ENCODE results near the gene TSPAN9.

Gene TSPAN9

DNA sequence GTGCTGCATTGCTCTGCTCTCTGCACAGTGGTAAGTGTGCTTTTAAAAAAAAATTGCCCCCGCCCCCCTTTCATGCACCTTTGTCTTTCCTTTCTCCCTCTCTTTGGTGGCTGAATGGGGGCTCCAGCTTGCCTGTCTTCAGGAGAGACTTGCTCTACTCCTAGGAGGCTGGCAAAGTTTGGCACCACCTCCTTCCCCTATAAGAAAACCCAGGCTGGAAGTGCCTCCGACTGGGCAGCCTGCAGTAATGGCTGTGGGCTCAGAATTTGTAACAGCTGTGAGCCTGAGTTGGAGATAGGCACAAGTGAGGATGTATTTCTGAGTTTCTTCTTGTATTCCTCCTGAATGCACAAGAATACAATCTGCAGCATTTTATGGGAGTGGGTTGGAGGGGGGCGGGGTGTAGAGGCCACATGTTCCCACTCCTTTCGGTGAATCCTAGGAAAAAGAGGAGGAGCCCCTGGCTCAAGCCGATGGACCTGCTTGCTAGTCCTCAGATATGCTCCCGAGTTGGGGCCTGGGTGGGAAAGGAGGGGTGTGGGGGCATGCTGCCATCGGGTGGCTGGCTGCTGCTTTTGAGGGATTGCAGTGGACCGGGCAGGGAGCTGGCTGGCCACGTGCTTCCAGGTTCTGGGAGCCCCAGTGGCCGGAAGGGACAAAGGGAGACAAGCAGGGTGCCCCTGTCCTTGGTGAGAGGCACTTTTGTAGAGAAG is 124.3 kb downstream of the TSPAN9 start:
- TF ChIP-seq, protein P1, sequence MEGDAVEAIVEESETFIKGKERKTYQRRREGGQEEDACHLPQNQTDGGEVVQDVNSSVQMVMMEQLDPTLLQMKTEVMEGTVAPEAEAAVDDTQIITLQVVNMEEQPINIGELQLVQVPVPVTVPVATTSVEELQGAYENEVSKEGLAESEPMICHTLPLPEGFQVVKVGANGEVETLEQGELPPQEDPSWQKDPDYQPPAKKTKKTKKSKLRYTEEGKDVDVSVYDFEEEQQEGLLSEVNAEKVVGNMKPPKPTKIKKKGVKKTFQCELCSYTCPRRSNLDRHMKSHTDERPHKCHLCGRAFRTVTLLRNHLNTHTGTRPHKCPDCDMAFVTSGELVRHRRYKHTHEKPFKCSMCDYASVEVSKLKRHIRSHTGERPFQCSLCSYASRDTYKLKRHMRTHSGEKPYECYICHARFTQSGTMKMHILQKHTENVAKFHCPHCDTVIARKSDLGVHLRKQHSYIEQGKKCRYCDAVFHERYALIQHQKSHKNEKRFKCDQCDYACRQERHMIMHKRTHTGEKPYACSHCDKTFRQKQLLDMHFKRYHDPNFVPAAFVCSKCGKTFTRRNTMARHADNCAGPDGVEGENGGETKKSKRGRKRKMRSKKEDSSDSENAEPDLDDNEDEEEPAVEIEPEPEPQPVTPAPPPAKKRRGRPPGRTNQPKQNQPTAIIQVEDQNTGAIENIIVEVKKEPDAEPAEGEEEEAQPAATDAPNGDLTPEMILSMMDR (IDR thresholded peaks at IDR 0.05; ENCODE audit: insufficient read depth, low read length): no peak
- TF ChIP-seq SPI1 (IDR thresholded peaks at IDR 0.05; ENCODE audit: borderline replicate concordance, low read depth) (no peak), REST (IDR thresholded peaks at IDR 0.05; ENCODE audit: insufficient replicate concordance, low read depth) (no peak), POLR2AphosphoS5 (IDR thresholded peaks at IDR 0.05; ENCODE audit: low read depth) (no peak), GABPA (IDR thresholded peaks at IDR 0.05; ENCODE audit: low read depth) (no peak)
- H3K4me3 ChIP-seq (replicated peaks; ENCODE audit: insufficient read depth, low read length): no peak overlapping the region
- H3K27me3 ChIP-seq (ENCODE audit: insufficient read depth, poor library complexity, severe bottlenecking): peaks cover 41% of the 10 kb centered on the region
- H3K27ac ChIP-seq (replicated peaks): no peak overlapping the region
- no peak for DNase-seq (ENCODE audit: low read depth in 1 of 2, low spot score in 1 of 2)

- Histone ChIP-seq H3K27ac (replicated peaks) (no peak overlapping the region), H3K27me3 (ENCODE audit: insufficient read depth, poor library complexity, severe bottlenecking) (peaks cover 40% of the 10 kb centered on the region), H3K4me3 (replicated peaks; ENCODE audit: insufficient read depth, low read length) (no peak overlapping the region)
- DNase-seq (ENCODE audit: low read depth in 1 of 2, low spot score in 1 of 2): no peak
- TF ChIP-seq, protein P1 (IDR thresholded peaks at IDR 0.05; ENCODE audit: insufficient read depth, low read length): no peak
- TF ChIP-seq GABPA (IDR thresholded peaks at IDR 0.05; ENCODE audit: low read depth) (no peak), REST (IDR thresholded peaks at IDR 0.05; ENCODE audit: insufficient replicate concordance, low read depth) (no peak), SPI1 (IDR thresholded peaks at IDR 0.05; ENCODE audit: borderline replicate concordance, low read depth) (no peak), POLR2AphosphoS5 (IDR thresholded peaks at IDR 0.05; ENCODE audit: low read depth) (no peak)
Observed at GRCh38 chr12:3202096-3202495, 124.9 kb downstream of the TSPAN9 start.

GRCh38 chr12:3202734-3203446 is 125.7 kb downstream of the TSPAN9 start:
- DNase-seq (ENCODE audit: low read depth in 1 of 2, low spot score in 1 of 2): peak; percentile 10 to 34
- Histone ChIP-seq H3K4me3 (replicated peaks; ENCODE audit: insufficient read depth, low read length) (no peak overlapping the region), H3K27me3 (ENCODE audit: insufficient read depth, poor library complexity, severe bottlenecking) (peaks cover 39% of the 10 kb centered on the region), H3K27ac (replicated peaks) (no peak overlapping the region)
- TF ChIP-seq REST (IDR thresholded peaks at IDR 0.05; ENCODE audit: insufficient replicate concordance, low read depth) (no peak), POLR2AphosphoS5 (IDR thresholded peaks at IDR 0.05; ENCODE audit: low read depth) (no peak)
- TF ChIP-seq, protein P1 (IDR thresholded peaks at IDR 0.05; ENCODE audit: insufficient read depth, low read length): peak; percentile 69
